Lung (tissue), 12 donors: Measurements from ENCODE around the gene SIGLEC11. TPM values are rescaled to one million over a fixed set of nuclear protein-coding genes. Genes with fewer than 3 reads are reported as not detected.
A peak's percentile ranks its signal among the peaks of the same experiment; 100 is the strongest.

Source experiments
- ATAC-seq: fragments of 200-7000 bp; cut with Tn5 transposase; one replicate; pipeline ENCODE4 v1.9.1; 2020; ENCODE audit warnings: moderate number of reproducible peaks; ENCODE audit not compliant: insufficient read depth, low FRiP score
- DNase-seq, 3 donors: peaks; one replicate each; pipeline ENCODE4 v3.0.0-alpha.2; 2013 to 2017
- H3K27ac ChIP-seq, 2 donors: one replicate each; pipeline ENCODE4 v1.5.1; 2013; ENCODE audit warnings: mild to moderate bottlenecking in 2 of 2, moderate library complexity in 2 of 2, control low read depth in 1 of 2, inconsistent platforms in 1 of 2, low read depth in 1 of 2, low read length in 1 of 2
- H3K27me3 ChIP-seq, 3 donors: one replicate each; pipeline ENCODE4 v1.5.1; 2013; ENCODE audit warnings: low read length in 2 of 3; ENCODE audit not compliant: control insufficient read depth in 3 of 3, insufficient read depth in 3 of 3
- H3K36me3 ChIP-seq, 4 donors: one replicate each; pipeline ENCODE4 v1.5.1; 2013; ENCODE audit warnings: low read length in 4 of 4, mild to moderate bottlenecking in 1 of 4, moderate library complexity in 1 of 4; ENCODE audit not compliant: control insufficient read depth in 4 of 4, insufficient read depth in 4 of 4
- H3K4me1 ChIP-seq, 5 donors: one replicate each; pipeline ENCODE4 v1.5.1; 2013; ENCODE audit warnings: low read length in 5 of 5, mild to moderate bottlenecking in 2 of 5, moderate library complexity in 1 of 5; ENCODE audit not compliant: control insufficient read depth in 5 of 5, insufficient read depth in 5 of 5
- H3K4me3 ChIP-seq: one replicate; pipeline ENCODE4 v1.5.1; 2013; ENCODE audit warnings: mild to moderate bottlenecking, control low read depth, moderate library complexity
- H3K9ac ChIP-seq, 2 donors: one replicate each; pipeline ENCODE4 v1.5.1; 2013; ENCODE audit warnings: low read length in 2 of 2, control low read depth in 1 of 2; ENCODE audit not compliant: insufficient read depth in 1 of 2
- H3K9me3 ChIP-seq, 4 donors: one replicate each; pipeline ENCODE4 v1.5.1; 2013; ENCODE audit warnings: low read length in 3 of 4, mild to moderate bottlenecking in 1 of 4, moderate library complexity in 1 of 4; ENCODE audit not compliant: control insufficient read depth in 4 of 4, insufficient read depth in 3 of 4
- WGBS, 2 donors: extraction: QIAGEN DNeasy Blood & Tissue Kit; methylation state at CpG; one replicate each; pipeline ENCODE4 v1.1.7; 2013; 5-methylcytosine and 5-hydroxymethylcytosine counted together
- polyA plus RNA-seq, 2 donors: library from polyadenylated mRNA; stranded (reverse); fragments of 200-250 nt; gene quantifications; one replicate each; pipeline ENCODE4 v1.2.1, GENCODE V29; 2013
- total RNA-seq, 2 donors: library from RNA; depleted of rRNA in 1 of 2; stranded (reverse); fragments of >200 nt in 1 of 2; gene quantifications; one replicate each; pipeline ENCODE4 v1.2.1, GENCODE V29; 2014 to 2021
- TF ChIP-seq, protein P1 (sequence below): IDR thresholded peaks from 2 replicates; pipeline ENCODE4 v1.5.1; 2012; ENCODE audit warnings: mild to moderate bottlenecking; ENCODE audit errors: control extremely low read depth, extremely low read depth
- donor health status: control.
- donor health status: control.
- donor health status: Bipolar disorder and iron deficiency.
- donor health status: healthy.
- donor health status: DM: yes; HTN: yes; CAD: no.

Gene SIGLEC11
- total and polyA plus RNA-seq, 4 donors: 1.3 to 6.5 (median 3.2) TPM

- no peak overlapping the region for H3K27ac ChIP-seq
- H3K9ac ChIP-seq: no peak overlapping the region
- H3K27me3 ChIP-seq: no peaks in the 10 kb centered on the region
- H3K9me3 ChIP-seq: no peaks in the 10 kb centered on the region
- peaks cover 0 to 3% (median 0%) of the 10 kb centered on the region in 5 donors for H3K4me1 ChIP-seq
- peaks cover 10 to 43% (median 26%) of the 10 kb centered on the region in 4 donors for H3K36me3 ChIP-seq
- TF ChIP-seq, protein P1, sequence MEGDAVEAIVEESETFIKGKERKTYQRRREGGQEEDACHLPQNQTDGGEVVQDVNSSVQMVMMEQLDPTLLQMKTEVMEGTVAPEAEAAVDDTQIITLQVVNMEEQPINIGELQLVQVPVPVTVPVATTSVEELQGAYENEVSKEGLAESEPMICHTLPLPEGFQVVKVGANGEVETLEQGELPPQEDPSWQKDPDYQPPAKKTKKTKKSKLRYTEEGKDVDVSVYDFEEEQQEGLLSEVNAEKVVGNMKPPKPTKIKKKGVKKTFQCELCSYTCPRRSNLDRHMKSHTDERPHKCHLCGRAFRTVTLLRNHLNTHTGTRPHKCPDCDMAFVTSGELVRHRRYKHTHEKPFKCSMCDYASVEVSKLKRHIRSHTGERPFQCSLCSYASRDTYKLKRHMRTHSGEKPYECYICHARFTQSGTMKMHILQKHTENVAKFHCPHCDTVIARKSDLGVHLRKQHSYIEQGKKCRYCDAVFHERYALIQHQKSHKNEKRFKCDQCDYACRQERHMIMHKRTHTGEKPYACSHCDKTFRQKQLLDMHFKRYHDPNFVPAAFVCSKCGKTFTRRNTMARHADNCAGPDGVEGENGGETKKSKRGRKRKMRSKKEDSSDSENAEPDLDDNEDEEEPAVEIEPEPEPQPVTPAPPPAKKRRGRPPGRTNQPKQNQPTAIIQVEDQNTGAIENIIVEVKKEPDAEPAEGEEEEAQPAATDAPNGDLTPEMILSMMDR: no peak
- ATAC-seq (no peak), DNase-seq (no peak)
- WGBS, 2 donors: 90 to 94% methylated on average over 10 of the region's 10 CpGs
- H3K4me3 ChIP-seq: no peak overlapping the region
These were observed 47.3 kb downstream of the SIGLEC11 start for GRCh38 chr19:49913720-49914119.

DNA sequence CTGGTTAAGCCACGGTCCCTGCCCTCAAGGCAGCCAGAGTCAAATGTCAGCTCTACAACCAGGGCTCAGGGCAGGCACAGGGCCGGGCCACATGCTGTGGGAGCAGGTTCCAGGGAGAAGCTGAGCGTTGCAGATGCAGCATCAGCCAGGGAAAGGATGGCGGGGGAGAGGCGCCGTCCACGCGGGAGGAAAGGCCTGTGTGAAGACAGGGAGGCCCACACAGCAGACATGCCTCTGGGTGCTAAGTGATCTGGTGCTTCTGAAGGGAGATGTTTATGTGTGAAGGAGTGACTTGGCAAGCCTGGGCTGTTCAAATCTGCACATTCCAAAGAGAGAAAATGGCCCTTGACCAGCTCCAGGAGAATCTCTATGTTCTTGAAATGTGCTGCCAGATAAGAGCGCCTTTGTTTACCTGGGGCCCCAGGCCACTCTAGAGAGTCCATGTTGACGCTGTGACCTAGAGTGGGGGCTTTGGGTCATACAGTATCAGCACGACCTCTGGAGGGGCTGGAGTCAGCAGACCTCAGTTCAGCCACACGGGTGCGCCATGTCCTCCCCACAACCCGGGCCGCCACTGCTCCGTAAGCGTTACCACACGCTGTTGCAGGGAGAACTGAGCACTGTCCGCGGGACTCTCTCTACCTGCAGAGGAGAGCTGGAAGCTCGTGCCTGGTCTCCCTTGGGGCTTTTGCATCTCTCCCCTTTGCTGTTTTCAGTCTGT is 47.8 kb downstream of the SIGLEC11 start:
- DNase-seq (peak; percentile 11 to 41 (median 41)), ATAC-seq (no peak)
- 74 to 81% methylated on average over 21 of the region's 21 CpGs for WGBS, 2 donors

GRCh38 chr19:49911381-49912145 is 49.4 kb downstream of the SIGLEC11 start:
- Histone ChIP-seq H3K36me3 (peaks cover 10 to 47% (median 38%) of the 10 kb centered on the region in 4 donors), H3K27me3 (no peaks in the 10 kb centered on the region), H3K27ac (peak overlapping the region in 1 of 2 donors; percentile 2), H3K9me3 (no peaks in the 10 kb centered on the region), H3K4me3 (no peak overlapping the region), H3K4me1 (peaks cover 0 to 3% (median 0%) of the 10 kb centered on the region in 5 donors), H3K9ac (no peak overlapping the region)
- TF ChIP-seq, protein P1: no peak
- DNase-seq (peak in 1 of 3 donors; percentile 18), ATAC-seq (peak; percentile 31)
- 56 to 57% methylated on average over 9 of the region's 9 CpGs for WGBS, 2 donors

More for the DNA sequence above, 47.8 kb downstream of the SIGLEC11 start:
- Histone ChIP-seq H3K9me3 (no peaks in the 10 kb centered on the region), H3K4me1 (peaks cover 0 to 3% (median 0%) of the 10 kb centered on the region in 5 donors), H3K4me3 (no peak overlapping the region), H3K9ac (no peak overlapping the region), H3K36me3 (peaks cover 10 to 43% (median 31%) of the 10 kb centered on the region in 4 donors), H3K27ac (peak overlapping the region in 1 of 2 donors; percentile 11), H3K27me3 (no peaks in the 10 kb centered on the region)
- TF ChIP-seq, protein P1: no peak
